Upper lobe of left lung (tissue), 4 donors: ENCODE measurements around the gene ZNF625.

Source experiments
- EP300 ChIP-seq, 4 donors: sonication (generic); formaldehyde crosslinking; IDR thresholded peaks; one replicate each; pipeline ENCODE4 v1.5.1; 2017; ENCODE audit warnings: antibody characterized with exemption in 4 of 4, control low read depth in 2 of 4
- POLR2A ChIP-seq, 4 donors: fragments of 450-650 bp; IDR thresholded peaks; one replicate each; pipeline ENCODE4 v1.5.1; 2016 to 2017; ENCODE audit warnings: antibody characterized with exemption in 4 of 4, mild to moderate bottlenecking in 2 of 4
- POLR2AphosphoS5 ChIP-seq, 2 donors: sonication (generic); formaldehyde crosslinking; IDR thresholded peaks; one replicate each; pipeline ENCODE4 v1.5.1; 2017; ENCODE audit warnings: antibody characterized with exemption in 2 of 2
- TF ChIP-seq, protein P1 (sequence below), 6 experiments: fragments of 450-650 bp in 4 of 6; fragments of 200-600 bp in 2 of 6; sonication (generic) in 2 of 6; IDR thresholded peaks; one replicate each; pipeline ENCODE4 v1.5.1; 2016 to 2019; ENCODE audit warnings: antibody characterized with exemption in 6 of 6

- TF ChIP-seq, protein P1, sequence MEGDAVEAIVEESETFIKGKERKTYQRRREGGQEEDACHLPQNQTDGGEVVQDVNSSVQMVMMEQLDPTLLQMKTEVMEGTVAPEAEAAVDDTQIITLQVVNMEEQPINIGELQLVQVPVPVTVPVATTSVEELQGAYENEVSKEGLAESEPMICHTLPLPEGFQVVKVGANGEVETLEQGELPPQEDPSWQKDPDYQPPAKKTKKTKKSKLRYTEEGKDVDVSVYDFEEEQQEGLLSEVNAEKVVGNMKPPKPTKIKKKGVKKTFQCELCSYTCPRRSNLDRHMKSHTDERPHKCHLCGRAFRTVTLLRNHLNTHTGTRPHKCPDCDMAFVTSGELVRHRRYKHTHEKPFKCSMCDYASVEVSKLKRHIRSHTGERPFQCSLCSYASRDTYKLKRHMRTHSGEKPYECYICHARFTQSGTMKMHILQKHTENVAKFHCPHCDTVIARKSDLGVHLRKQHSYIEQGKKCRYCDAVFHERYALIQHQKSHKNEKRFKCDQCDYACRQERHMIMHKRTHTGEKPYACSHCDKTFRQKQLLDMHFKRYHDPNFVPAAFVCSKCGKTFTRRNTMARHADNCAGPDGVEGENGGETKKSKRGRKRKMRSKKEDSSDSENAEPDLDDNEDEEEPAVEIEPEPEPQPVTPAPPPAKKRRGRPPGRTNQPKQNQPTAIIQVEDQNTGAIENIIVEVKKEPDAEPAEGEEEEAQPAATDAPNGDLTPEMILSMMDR (IDR thresholded peaks at IDR 0.05) = no peak
- TF ChIP-seq POLR2AphosphoS5 (IDR thresholded peaks at IDR 0.05) (no peak), POLR2A (IDR thresholded peaks at IDR 0.05) (no peak), EP300 (IDR thresholded peaks at IDR 0.05) (no peak)
These were observed 15.2 kb downstream of the ZNF625 start for GRCh38 chr19:12141405-12141736.
